GM18868 (cell line): ENCODE measurements around the gene IL17B.

Source experiments
- ATAC-seq: cut with Tn5 transposase; IDR thresholded peaks from one replicate; pipeline ENCODE4 v1.9.1; 2021; ENCODE audit warnings: mild to moderate bottlenecking, moderate library complexity; ENCODE audit not compliant: unreplicated experiment

The IL17B gene

DNA sequence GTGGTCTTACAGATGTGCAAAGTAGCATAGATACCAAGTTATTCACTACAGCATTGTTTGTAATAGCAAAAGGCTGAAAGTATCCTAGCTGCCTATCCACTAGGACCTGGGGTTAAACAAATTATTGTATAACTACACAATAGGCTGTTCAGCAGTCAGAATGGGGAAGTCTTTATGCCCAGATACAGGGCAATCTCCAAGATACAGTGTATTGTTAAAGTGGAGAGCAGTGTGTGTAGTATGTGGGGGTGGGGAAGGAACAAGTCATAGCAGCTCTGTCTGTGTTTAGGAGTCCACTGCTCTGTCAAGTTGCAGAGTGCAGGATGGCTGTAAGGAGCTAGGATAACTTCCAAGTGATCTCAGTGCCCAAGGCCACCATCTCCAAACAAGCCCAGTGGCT, 15.7 kb downstream of the IL17B start:
- ATAC-seq: no peak

- no peak for ATAC-seq
Measured at GRCh38 chr5:149362541-149362940, 16.6 kb downstream of the IL17B start.

GRCh38 chr5:149360272-149360671, 18.8 kb downstream of the IL17B start:
- ATAC-seq: no peak

DNA sequence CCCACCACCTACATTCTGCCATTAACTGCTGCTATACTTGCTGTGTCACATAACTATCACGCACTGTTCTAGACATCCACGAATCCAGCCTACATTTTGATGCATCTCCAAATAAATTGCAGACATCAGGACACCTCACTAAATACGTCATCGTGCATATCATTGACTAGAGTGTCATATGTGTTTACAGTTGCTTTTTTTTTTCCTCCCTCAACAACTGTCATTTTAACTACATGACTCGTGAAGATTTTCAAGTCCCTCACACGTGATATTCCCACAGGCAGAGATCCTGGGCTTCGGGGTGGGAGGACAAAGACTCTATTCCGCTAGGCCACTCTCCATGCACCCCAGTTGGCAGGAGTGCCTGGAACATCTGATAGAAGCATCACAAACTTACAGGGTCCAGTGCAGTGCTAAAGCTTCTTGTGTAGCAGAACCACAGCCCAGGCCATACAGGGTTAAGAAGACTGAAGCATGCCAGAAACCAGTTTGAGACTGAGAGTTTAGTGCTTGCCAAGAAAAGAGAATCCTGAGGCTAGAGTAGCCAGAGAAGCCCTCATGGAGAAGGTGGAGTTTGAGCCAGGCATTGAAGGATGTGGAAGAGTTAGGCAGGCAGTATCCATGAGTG, 20.1 kb downstream of the IL17B start:
- ATAC-seq: no peak

DNA sequence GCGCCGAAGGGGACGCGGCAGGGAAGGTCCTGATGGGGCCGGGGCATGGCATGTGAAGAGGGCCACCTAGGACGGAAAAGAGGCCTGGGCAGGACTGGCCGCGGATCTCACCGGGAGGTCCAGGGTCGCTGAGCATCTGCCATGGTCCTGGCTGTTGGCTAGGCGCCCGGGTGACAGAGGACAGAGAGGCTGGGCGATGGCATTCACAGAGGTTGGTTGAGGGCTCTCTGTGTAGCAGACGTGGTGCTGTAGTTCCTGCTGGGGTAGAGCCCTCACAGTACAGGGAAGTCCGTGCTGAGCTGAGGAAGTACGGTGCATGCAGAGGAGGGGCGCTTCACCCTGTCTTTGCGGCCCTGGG, 20.8 kb downstream of the IL17B start:
- ATAC-seq: peak; percentile 5

GRCh38 chr5:149357370-149358293, 21.5 kb downstream of the IL17B start, which contains the start of gene PCYOX1L:
TSS of gene PCYOX1L (plus strand) at chr5:149358046. CDS start at chr5:149358069, 23 bp downstream.
- ATAC-seq: peak; percentile 99

DNA sequence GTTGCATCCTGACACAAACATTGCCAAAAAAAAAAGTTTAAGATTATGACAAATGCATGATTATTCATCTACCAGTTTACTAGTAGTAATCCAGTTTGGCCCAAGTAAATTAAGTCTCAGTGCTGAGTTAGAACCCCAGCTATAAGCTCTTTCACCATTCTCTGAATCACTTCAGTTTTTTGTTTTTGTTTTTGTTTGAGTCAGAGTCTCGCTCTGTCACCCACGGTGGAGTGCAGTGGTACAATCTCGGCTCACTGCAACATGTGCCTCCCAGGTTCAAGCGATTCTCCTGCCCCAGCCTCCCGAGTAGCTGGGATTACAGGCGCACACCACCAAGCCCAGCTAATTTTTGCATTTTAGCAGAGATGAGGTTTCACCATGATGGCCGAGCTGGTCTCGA, 22.7 kb downstream of the IL17B start:
- no peak for ATAC-seq

DNA sequence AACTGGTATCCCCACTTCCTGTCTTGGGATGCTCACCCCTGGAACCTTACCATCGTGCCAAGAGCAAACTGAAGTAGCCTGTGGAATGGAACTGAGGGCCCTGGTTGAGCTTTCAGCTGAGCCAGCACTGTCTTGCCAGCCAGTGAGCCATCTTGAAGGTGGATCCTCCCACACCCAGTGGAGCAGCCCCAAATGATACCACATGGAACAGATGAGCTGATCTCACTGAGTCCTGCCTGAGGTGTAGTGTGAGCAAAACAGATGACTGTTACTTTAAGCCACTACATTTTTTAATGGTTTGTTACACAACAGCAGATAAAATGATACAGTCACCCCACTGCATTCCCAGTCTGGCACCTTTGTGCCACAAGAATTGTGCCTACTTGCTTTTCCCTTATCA, 23.4 kb downstream of the IL17B start:
- ATAC-seq: no peak

DNA sequence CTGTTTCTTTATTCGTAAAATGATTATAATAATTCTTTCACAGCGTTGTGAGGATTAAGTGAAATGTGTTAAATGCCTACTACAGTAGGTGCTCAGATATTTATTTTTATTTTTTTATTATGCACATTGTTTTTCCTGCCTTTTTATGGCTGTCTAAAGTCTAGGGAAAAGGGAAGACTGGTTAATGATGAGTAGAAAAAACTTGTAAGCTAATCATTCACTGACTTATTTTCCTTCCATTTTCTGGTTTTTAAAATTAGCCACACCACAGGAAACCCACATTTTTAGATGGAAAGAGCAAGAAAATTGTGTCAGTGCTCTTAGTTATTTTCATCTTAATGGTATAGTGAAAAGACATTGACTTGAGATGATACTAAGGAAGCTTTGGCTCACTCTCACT, 25.2 kb downstream of the IL17B start:
- no peak for ATAC-seq

DNA sequence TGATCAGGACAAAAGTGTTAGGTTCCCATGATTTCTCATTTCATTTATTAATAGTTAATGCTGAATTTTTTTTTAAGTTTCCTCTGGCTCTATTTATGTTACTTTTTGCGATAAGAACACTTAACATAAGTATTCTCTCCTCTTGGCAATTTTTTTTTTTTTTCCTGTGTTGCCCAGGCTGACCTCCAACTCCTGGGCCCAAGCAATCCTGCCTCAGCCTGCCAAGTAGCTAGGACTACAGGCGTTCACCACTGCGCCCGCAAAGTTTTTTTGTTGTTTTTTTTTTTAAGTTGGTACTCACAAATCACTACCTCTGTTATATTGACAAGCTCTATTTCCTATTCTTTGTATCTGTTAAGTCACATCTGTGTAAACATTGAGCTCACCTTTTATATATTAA, 26.9 kb downstream of the IL17B start:
- ATAC-seq: no peak

DNA sequence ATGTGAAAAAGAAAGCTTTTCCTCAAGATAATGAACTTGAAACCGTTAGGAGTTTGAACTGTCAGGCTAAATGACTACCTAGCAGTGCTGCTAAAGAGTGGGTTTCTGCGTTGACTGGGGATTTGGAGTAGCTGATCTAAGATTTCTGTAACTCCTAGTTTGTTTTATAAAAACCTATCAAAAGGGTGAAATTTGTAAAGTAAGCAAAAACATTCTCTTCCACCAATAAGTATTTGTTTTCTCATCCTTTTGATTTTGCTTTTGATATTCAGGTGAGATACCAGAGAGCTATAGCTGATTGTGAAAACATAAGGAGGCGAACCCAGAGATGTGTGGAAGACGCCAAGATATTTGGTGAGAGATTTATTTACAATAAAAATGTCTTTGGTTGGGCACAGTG, 29.7 kb downstream of the IL17B start:
- ATAC-seq: no peak

- no peak for ATAC-seq
Measured at GRCh38 chr5:149348518-149348917, 30.6 kb downstream of the IL17B start.

- ATAC-seq: peak; percentile 1
Measured at GRCh38 chr5:149345892-149346222, 33.2 kb downstream of the IL17B start.

DNA sequence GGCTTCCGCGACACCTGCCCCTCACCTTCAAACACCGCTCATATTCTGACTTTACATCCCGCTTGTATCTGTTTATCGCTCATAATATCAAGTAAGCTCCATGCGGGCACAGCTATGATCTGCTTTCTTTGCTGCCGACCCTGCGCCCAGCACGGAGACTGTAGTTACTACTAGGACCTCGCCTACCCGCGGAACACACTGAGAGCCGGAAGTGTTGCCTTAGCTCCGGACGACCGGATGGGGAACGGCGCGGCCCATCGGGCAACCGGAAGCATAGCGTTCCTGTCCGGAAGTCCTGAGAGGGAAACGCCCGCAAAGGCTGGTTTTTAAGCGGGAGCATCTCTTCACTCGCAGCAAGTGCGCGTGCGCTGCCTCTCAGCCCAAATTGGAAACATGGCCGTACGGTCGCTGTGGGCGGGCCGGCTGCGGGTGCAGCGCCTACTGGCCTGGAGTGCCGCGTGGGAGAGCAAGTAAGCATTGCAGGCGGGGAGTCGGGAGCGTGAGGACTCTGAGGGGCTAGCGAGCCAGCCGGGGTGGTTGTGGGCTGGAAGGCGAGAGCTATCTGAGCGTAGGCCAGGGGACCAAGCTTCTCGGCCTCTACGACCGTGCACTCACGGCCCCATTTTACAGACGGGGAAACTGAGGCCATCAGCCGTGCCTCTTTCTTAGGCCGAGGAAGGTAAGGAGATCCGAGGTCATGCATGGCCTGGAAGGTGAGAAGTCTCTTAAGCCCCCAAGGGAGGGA, 33.8 kb downstream of the IL17B start, which contains the start of gene GRPEL2:
Gene GRPEL2 (plus strand): TSS at position 353 of the 745 bp plus-strand sequence. CDS start 41 bp downstream, at position 394.
- ATAC-seq: peak; percentile 98

DNA sequence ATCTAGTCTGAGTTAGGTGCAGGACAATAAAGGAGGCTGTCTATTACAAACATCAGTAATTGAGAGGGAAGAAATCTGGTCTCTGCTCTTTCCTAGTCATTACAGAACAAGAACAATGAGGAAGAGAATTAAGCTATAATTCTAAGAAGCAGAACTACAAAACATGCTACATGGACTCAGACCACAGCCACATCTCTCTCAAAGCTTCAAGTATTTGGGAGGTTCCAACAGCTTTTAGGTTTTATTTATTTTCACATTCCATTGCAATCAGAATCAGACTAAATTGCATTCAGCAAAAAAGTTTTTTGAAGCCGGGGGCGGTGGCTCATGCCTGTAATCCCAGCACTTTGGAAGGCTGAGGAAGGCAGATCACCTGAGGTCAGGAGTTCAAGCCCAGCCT, 34.9 kb downstream of the IL17B start:
- ATAC-seq: no peak

DNA sequence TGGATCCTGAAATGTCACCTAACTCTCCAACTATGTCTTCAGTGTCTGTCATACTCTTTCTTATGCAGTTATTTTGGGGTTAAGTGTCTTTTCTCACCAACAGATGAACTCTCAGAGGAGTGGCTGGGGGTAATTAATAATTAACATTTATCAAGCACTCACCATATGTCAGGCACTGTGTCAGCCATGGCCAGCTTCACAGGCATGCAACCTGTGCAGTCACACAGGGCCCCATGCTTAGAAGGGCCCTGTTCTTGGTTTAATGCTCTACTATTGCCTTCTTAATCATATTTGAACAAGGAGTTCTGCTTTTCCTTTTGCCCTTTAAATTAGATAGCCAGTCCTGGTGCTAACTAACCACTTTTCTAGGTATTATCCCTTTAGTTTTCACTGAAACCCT, 37.2 kb downstream of the IL17B start:
- ATAC-seq: no peak

DNA sequence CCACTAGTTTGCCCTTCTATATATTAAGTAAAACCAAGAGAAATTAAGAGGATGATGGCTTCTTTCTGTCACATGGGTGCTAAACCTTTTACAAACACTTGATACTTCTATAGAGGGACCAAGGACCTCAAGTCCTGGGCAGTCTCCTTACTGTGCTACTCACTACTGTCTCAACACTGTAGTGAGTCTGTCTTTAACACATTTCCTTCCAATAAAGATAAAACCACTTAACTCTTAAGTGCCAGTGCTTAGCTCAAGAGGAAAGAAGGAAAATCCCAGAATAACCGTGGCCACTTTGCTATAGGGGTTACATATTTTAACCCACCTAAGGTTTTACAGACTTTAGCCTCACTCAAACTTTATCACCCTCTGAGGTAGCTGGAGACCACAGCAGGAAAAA, 38.2 kb downstream of the IL17B start:
- ATAC-seq: no peak

GRCh38 chr5:149338364-149338763, 40.7 kb downstream of the IL17B start:
- no peak for ATAC-seq

- no peak for ATAC-seq
Measured at GRCh38 chr5:149337736-149338135, 41.4 kb downstream of the IL17B start.

DNA sequence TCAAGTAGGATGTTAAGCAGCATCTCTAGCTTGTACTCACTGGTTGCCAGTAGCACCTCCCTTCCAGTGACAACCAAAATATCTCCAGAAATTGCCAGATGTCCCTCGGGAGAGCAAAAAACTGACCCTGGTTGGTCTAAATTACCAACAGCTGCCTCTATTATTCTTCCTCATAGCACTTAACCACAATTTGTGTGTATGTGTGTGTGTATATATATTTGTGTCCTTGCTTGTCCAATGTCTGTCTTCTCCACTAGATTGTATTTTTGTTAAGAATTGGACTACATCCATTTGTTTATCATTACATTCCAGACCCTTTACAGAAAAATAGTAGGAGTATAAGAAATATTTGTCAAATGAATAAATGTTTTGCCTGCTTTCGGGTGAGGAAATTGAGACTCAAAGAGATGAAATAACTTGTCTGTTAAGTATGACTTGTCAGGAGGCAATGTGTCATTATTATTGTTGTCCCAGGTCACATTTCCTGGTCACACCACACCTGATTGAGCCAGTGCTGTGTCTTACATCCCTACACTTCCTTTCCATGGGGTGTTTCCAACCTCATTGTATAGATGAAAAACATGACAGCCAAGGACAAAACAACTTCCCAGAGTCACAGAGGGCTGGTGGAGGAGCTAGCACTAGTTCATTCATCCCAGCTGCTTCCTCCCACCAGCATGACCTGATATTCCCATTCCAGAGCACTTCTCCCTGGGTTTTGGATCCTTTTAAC, 45.2 kb downstream of the IL17B start:
- no peak for ATAC-seq

GRCh38 chr5:149328177-149328576, 50.9 kb downstream of the IL17B start:
- ATAC-seq: no peak
